GM12878 (cell line): ENCODE measurements around the gene ATP8B1. TPM values are rescaled to one million over a fixed set of nuclear protein-coding genes. Genes with fewer than 3 reads are reported as not detected.

Experiments
- ATAC-seq: fragments of 200-7000 bp; cut with Tn5 transposase; 3 replicates; pipeline ENCODE4 v1.9.1; 2020; ENCODE audit warnings: mild to moderate bottlenecking, moderate library complexity
- BruUV-seq: library from RNA; stranded (reverse); fragments of 400-500 nt; replicated peaks from 2 replicates; lab custom pipeline; 2021; lab: Mats Ljungman, UMichigan
- CTCF ChIA-PET: fragments of 300-600 bp; sonication (Branson Sonifier 250); formaldehyde crosslinking; extraction: SDS; loops from one replicate; lab custom pipeline; 2021; ENCODE audit warnings: inconsistent platforms; lab: Yijun Ruan, JAX
- POLR2A ChIA-PET: fragments of 350-600 bp; formaldehyde crosslinking; extraction: SDS; loops from one replicate; lab custom pipeline; 2021; ENCODE audit warnings: inconsistent platforms; lab: Charles Lee
- RAD21 ChIA-PET: fragments of 300-600 bp; sonication (Branson Sonifier 250); formaldehyde crosslinking; loops from one replicate; lab custom pipeline; 2023; ENCODE audit warnings: antibody characterized with exemption; ENCODE audit not compliant: unreplicated experiment; lab: Charles Lee
- SMC1A ChIA-PET: fragments of 300-600 bp; sonication (Branson Sonifier 250); formaldehyde crosslinking; loops from one replicate; lab custom pipeline; 2023; ENCODE audit not compliant: unreplicated experiment, uncharacterized antibody; lab: Charles Lee
- DNase-seq: peaks from one replicate; pipeline ENCODE4 v3.0.0-alpha.2; 2011; ENCODE audit warnings: low read depth, low spot score
- FAIRE-seq: peaks from 3 replicates; lab custom pipeline; 2011; peaks lifted over from hg19 to GRCh38; lab: Jason Lieb, UNC
- H2AFZ ChIP-seq: 2 replicates; pipeline ENCODE4 v1.6.0; 2011; ENCODE audit warnings: low read depth, low read length, control low read depth; ENCODE audit not compliant: control insufficient read depth
- H3K27ac ChIP-seq: 2 replicates; pipeline ENCODE4 v1.5.1; 2011; ENCODE audit warnings: control low read depth; ENCODE audit not compliant: control insufficient read depth, insufficient read depth
- H3K27me3 ChIP-seq, 2 experiments: replicated peaks in 1 of 2; 2 replicates each; pipeline versions ENCODE4 v1.6.0 to v1.6.1; 2011; ENCODE audit warnings: low read length in 1 of 2; ENCODE audit not compliant: control insufficient read depth in 2 of 2, insufficient read depth in 2 of 2
- H3K36me3 ChIP-seq, 2 experiments: 2 replicates each; pipeline ENCODE4 v1.5.1; 2011; ENCODE audit warnings: low read length in 1 of 2; ENCODE audit not compliant: control insufficient read depth in 2 of 2, insufficient read depth in 2 of 2
- H3K4me1 ChIP-seq: 2 replicates; pipeline ENCODE4 v1.6.1; 2011; ENCODE audit warnings: mild to moderate bottlenecking, low read length, moderate library complexity, mixed read lengths; ENCODE audit not compliant: control insufficient read depth, insufficient read depth
- H3K4me2 ChIP-seq: 2 replicates; pipeline ENCODE4 v1.6.0; 2011; ENCODE audit warnings: control low read depth; ENCODE audit not compliant: control insufficient read depth, insufficient read depth
- H3K4me3 ChIP-seq: fragments of 200-600 bp; sonication (generic); 2 replicates; pipeline ENCODE4 v1.5.1; 2016
- H3K79me2 ChIP-seq: 2 replicates; pipeline ENCODE4 v1.6.0; 2011; ENCODE audit warnings: low read length; ENCODE audit not compliant: control insufficient read depth, insufficient read depth
- H3K9ac ChIP-seq: 2 replicates; pipeline ENCODE4 v1.8.0; 2011; ENCODE audit warnings: low read length, control low read depth, mixed read lengths; ENCODE audit not compliant: control insufficient read depth, insufficient read depth
- H3K9me3 ChIP-seq: replicated peaks from 3 replicates; pipeline ENCODE4 v1.5.1; 2011; ENCODE audit warnings: mild to moderate bottlenecking, low read length; ENCODE audit not compliant: control insufficient read depth, insufficient read depth
- H4K20me1 ChIP-seq: 2 replicates; pipeline ENCODE4 v1.6.0; 2011; ENCODE audit not compliant: control insufficient read depth, insufficient read depth
- BRCA1 ChIP-seq: IDR thresholded peaks from 2 replicates; pipeline ENCODE4 v1.6.1; 2011; ENCODE audit warnings: low read depth, low read length, improper control_type of control experiment
- CBX3 ChIP-seq: fragments of 200-600 bp; sonication (generic); IDR thresholded peaks from 2 replicates; pipeline ENCODE4 v1.6.1; 2016; ENCODE audit warnings: low read depth, borderline replicate concordance
- CEBPZ ChIP-seq: fragments of 150-350 bp; IDR thresholded peaks from 2 replicates; pipeline ENCODE4 v1.6.1; 2016; ENCODE audit warnings: low read depth, low read length
- EZH2 ChIP-seq: IDR thresholded peaks from 2 replicates; pipeline ENCODE4 v1.6.1; 2012; ENCODE audit warnings: low read depth, mild to moderate bottlenecking, control low read depth, inconsistent platforms, low read length, borderline replicate concordance; ENCODE audit not compliant: control insufficient read depth
- IRF3 ChIP-seq: fragments of 450-650 bp; IDR thresholded peaks from 2 replicates; pipeline ENCODE4 v1.6.1; 2014; ENCODE audit warnings: mild to moderate bottlenecking
- PBX3 ChIP-seq: IDR thresholded peaks from 2 replicates; pipeline ENCODE4 v1.6.1; 2011; ENCODE audit warnings: mild to moderate bottlenecking, low read depth, low read length, moderate library complexity; ENCODE audit not compliant: insufficient replicate concordance
- SMAD1 ChIP-seq: fragments of 450-650 bp; IDR thresholded peaks from 2 replicates; pipeline ENCODE4 v1.6.1; 2018; ENCODE audit warnings: mild to moderate bottlenecking, low read depth; ENCODE audit not compliant: partially characterized antibody
- ZNF217 ChIP-seq: fragments of 450-650 bp; IDR thresholded peaks from 2 replicates; pipeline ENCODE4 v1.6.1; 2017; ENCODE audit warnings: antibody characterized with exemption, mild to moderate bottlenecking
- ZNF24 ChIP-seq: fragments of 450-650 bp; IDR thresholded peaks from 2 replicates; pipeline ENCODE4 v1.6.1; 2017; ENCODE audit warnings: antibody characterized with exemption, mild to moderate bottlenecking
- WGBS: methylation state at CpG from one replicate; pipeline ENCODE4 v1.1.6; 2016; ENCODE audit warnings: low lambda C conversion rate; ENCODE audit not compliant: insufficient replicate concordance, insufficient coverage; ENCODE audit errors: missing lambda C conversion rate; 5-methylcytosine and 5-hydroxymethylcytosine counted together
- in situ Hi-C: fragments of 300-500 bp; cut with MboI; formaldehyde crosslinking; loops from 9 replicates; pipeline ENCODE4 v1.14.3; 2018; ENCODE audit warnings: mixed read lengths
- intact Hi-C: fragments of 100-400 bp; cut with micrococcal nuclease; formaldehyde crosslinking; loops from one replicate; pipeline ENCODE4 v1.14.2; 2022; ENCODE audit not compliant: unreplicated experiment
- polyA plus RNA-seq, 11 experiments: library from polyadenylated mRNA; depleted of rRNA in 4 of 11; unstranded in 6 of 11; stranded (reverse) in 5 of 11; fragments of >200 nt; fragmentation: Nextera tagmentation in 4 of 11; fragmentation: Illumina TruSeq in 1 of 11; extraction: Ambion mirVana in 4 of 11; extraction: Trizol in 1 of 11; gene quantifications; 1 replicate in 1 of 11; 2 replicates in 10 of 11; pipeline versions ENCODE4 v1.2.1 to v1.2.3, GENCODE V29; 2011 to 2016; ENCODE audit warnings: inconsistent platforms in 2 of 11, missing spikeins in 2 of 11, low read depth in 1 of 11
- total RNA-seq, 4 experiments: library from RNA; depleted of rRNA in 3 of 4; stranded (reverse); fragments of >200 nt in 3 of 4; fragmentation: Illumina TruSeq in 1 of 4; extraction: Trizol in 1 of 4; gene quantifications; 2 replicates each; pipeline versions ENCODE4 v1.2.1 to v1.2.3, GENCODE V29; 2013 to 2021
- TF ChIP-seq, protein P1 (sequence below): IDR thresholded peaks from 2 replicates; pipeline ENCODE4 v1.6.1; 2011; ENCODE audit warnings: low read depth, mild to moderate bottlenecking, low read length, moderate library complexity, borderline replicate concordance; ENCODE audit errors: extremely low read depth

ATP8B1 gene
- total and polyA plus RNA-seq, 10 of the 15 experiments (the other 5 are each of a cell fraction or from before 2014, with no cell fraction given): 0.03 to 0.37 (median 0.11) TPM

GRCh38 chr18:57674891-57675290, 128.2 kb downstream of the ATP8B1 start (continued):
- no peak for TF ChIP-seq PBX3

- Histone ChIP-seq H4K20me1 (no peaks in the 10 kb centered on the region), H3K27ac (no peak overlapping the region), H3K36me3 (no peaks in the 10 kb centered on the region), H3K4me1 (no peaks in the 10 kb centered on the region), H3K9ac (no peak overlapping the region), H3K4me3 (no peak overlapping the region), H3K27me3 (no peaks in the 10 kb centered on the region), H3K4me2 (no peak overlapping the region), H3K9me3 (peaks cover 1% of the 10 kb centered on the region; the same call in 1 of the 3 replicates), H2AFZ (no peak overlapping the region), H3K79me2 (no peaks in the 10 kb centered on the region)
- POLR2A ChIA-PET: no interaction called here
- in situ Hi-C loops: no loop called here
- no TSS peak for BruUV-seq
- DNase-seq: no peak
- SMC1A ChIA-PET: no interaction called here
- 81% methylated on average over 4 of the region's 5 CpGs for WGBS
- no peak for TF ChIP-seq SMAD1
- TF ChIP-seq EZH2: no peak
- no peak for TF ChIP-seq CBX3
- TF ChIP-seq ZNF24: no peak
- no peak for TF ChIP-seq ZNF217
- TF ChIP-seq, protein P1, sequence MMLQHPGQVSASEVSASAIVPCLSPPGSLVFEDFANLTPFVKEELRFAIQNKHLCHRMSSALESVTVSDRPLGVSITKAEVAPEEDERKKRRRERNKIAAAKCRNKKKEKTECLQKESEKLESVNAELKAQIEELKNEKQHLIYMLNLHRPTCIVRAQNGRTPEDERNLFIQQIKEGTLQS: no peak
- TF ChIP-seq CEBPZ: no peak
- TF ChIP-seq BRCA1: no peak
- TF ChIP-seq IRF3: no peak
- no peak for ATAC-seq
- intact Hi-C loops: no loop called here
- no peak for FAIRE-seq
- RAD21 ChIA-PET: no interaction called here
- CTCF ChIA-PET: interaction anchor here (0.6 kb wide), 1 partner anchor 774 kb away, joined by 3 read pairs; no protein-coding TSS in a partner anchor
Measured at GRCh38 chr18:57670046-57670445, 133.1 kb downstream of the ATP8B1 start.
